GM21723 (cell line): Measurements from ENCODE around the gene BAIAP2.

Source experiments
- ATAC-seq: cut with Tn5 transposase; IDR thresholded peaks from one replicate; pipeline ENCODE4 v1.9.1; 2021; ENCODE audit warnings: mild to moderate bottlenecking, moderate library complexity; ENCODE audit not compliant: unreplicated experiment

BAIAP2 gene

DNA sequence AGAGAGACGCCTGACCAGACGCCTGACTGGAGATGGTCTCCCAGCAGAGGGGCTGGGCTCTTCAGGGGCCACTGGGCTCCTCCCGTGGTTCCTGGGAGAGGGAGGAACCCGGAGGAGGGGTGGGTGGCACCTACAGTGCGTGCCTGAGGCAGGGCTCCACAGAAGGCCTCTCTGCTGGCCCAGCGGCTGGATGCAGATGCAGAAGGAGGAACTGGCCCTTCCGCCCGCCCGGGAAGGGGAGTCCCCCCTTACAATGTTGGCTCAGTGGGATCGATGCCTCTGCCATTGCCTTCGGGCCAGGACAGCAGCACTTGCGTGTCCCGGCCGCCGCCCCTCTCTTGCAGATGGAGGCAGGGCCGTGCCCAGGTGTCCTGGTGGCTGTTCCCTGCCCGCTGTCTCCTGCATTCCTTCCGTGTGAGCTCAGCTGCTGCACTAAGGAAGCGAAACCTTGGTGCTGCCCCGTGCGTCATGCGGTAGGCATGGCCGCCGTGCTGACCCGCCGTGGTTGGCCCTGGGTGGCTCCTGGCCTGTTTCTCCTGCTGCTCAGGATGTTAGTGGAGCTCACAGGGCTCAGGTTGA, 15.1 kb downstream of the BAIAP2 start:
- no peak for ATAC-seq

DNA sequence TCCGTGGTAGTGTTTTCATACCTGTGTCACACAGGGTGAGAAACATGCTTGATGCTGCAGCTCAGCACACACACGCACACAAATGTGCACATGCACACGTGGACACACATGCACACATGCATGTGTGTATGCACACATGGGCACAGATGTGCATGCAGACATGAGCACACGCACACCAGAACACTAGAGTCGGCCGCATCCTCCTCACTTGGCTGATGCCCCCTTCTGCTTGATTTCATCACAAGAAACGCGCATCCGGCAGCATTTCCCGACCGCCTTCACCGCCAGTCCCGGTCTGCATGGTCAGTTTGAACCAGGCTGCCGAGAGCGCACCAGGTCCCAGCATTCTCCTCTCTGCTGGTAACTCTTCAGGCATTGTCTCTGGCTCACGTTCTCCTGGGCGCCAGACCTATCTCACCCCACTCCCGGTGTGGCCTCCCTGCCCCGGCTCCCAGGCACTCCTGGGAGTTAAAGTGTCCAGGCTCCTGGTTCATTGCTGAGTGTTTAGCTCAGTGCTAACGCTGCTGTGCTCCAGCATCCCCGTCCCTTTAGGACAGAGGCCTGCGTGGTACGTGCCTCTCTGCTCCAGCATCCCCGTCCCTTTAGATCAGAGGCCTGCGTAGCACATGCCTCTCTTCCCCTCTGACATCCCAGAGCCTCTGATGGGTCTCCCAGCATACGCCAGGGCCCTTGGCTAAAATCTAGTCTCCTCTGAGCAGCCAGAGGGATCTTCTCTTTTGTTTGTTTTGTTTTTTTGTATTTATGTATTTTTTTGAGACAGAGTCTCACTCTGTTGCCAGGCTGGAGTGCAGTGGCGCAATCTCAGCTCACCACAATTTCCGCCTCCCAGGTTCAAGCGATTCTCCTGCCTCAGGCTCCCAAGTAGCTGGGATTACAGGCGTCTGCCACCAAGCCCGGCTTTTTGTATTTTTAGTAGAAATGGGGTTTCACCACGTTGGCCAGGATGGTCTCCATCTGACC, 16.0 kb downstream of the BAIAP2 start:
- ATAC-seq, result no peak

DNA sequence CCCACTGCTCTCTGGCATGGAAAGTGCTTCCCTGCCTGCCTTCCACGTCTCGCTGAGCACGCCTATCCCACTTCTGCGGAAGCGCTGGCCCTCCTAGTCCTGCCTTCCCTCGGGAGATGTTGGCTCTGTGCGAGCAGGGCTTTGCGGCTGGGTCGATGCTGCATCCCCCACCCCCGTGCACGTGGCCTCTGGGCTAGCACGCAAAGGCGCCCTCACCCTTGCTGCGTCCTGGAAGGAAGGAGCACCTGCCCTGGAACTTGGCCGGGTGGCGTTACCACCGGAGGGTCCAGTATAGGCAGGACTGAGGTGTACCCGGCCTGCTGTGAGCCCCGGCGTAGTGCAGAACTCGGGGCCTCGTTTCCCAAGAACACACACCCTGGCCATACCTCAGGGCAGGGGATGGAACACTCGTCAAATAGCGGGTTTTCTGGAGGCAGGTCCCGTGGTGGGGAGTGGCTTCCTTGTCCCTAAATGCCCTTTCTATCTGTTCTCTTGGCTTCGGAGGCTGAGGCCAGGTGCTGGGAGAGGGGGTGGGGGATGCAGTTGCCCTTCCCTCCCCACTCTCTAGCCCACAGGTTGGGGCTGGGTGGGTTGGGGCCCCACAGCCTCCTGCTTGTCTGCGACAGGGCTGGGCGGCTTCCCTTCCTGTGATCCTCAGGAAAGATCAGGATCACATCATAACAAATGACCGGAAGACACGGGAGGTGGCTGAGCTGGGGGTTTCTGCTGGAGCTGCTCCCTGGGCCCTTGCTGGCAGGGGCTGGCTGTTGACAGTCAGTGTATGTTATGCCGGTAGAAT, 17.4 kb downstream of the BAIAP2 start:
- ATAC-seq, result no peak

DNA sequence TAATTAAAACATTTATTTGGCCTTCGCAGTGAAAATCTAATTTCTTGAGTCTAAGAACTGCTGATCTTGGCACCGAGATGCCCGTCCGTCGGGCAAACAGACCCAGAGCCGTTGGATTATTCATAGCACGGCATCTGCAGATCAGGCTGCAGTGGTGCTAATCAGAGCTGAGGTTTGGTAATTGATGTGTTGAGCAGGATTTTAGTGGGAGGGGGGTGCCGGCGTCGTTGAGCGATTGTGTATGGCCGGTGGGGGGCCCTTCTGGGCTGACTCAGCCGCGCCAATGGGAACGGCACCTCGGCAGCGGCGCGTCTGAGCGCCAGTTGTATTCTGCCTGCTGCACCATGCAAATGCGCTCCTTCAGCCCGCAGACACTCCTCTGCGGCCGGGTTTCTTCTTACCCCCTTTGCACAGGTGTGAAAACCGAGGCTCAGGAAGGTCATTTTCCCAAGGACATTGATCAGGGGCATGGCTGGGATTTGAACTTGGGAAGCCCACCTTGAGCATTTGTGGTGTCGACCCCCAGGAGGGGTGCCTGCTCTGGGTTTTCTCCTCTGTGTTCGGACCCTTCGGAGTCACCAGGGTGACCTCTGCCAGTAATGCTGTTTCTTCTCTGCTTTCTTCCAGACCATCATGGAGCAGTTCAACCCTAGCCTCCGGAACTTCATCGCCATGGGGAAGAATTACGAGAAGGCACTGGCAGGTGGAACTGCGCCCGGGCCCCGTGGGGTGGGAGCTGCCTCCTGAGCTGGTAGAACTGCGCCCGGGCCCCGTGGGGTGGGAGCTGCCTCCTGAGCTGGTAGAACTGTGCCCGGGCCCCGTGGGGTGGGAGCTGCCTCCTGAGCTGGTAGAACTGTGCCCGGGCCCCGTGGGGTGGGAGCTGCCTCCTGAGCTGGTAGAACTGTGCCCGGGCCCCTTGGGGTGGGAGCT, 18.4 kb downstream of the BAIAP2 start:
- no peak for ATAC-seq

DNA sequence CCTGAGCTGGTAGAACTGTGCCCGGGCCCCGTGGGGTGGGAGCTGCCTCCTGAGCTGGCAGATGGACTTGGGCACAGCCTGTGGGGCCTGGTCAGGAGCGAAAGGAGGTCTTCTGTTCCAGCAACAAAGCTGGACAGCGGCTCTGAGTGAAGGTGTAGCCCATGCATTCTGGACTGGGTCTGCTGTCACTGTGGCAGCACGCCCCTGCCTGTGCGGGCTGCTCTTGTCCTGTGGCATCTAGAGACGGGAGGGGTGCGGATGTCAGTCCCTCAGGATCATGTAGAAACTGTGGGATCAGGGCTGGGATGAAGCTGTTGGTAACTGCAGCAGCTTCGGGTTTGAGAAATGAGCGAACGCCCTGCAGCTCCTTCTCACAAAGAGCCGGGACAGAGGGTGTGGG, 19.4 kb downstream of the BAIAP2 start:
- ATAC-seq, result no peak

DNA sequence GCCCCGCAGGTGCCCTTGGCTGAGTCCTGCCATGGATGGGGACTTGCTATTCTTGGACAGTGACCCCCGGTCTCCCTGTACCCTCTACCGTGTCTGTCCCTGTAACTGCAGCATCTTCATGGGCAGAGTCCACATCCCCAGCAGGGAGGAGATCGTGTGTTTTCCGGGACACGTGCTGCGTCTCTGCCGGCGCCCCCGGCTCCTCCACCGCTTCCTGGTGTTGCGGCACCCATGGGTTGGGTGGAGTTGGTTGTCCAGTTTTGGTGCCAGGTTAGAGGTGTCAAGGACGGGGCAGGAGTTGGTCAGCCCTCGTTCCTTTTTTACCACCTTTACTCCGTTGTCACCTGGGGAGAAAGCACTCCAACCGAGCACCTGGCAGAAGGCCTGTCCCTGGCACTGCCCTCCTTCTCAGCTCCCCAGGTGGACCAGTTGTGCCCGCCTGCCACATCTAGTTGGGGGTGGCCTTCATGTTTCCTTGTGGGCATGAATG, 20.0 kb downstream of the BAIAP2 start:
- ATAC-seq, result no peak

GRCh38 chr17:81056312-81056711, 21.4 kb downstream of the BAIAP2 start:
- no peak for ATAC-seq

DNA sequence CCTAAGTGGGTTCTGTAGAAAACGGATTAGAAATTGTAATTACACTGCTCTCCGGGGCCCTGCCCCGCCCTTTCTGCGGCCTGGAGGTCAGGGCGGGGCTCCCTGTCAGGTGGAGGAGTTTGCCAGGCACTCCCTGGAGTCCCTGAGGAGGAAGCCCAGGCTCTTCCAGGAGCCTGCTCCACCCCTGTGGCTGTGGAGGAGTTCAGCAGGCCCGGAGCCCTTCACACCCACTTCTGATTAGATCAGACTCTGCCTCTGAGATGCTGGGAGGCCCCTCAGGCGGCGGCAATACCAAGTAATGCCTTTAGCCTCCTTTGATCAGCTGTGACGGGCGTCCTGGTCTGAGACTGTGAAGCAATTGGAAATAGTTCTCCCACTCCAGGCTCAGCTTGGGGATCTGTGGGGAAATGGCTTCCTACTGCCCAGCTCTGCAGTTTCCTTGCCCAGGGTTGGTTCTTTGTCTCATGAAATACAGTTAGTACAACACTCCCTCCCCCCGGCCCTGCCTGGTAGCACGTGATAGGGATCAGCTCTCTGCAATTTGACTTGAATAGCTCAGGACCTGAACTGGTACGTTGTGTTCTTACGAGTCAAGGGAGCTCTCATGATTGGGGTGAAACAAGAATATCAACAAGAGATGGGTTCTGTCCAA, 22.3 kb downstream of the BAIAP2 start:
- ATAC-seq, result no peak

DNA sequence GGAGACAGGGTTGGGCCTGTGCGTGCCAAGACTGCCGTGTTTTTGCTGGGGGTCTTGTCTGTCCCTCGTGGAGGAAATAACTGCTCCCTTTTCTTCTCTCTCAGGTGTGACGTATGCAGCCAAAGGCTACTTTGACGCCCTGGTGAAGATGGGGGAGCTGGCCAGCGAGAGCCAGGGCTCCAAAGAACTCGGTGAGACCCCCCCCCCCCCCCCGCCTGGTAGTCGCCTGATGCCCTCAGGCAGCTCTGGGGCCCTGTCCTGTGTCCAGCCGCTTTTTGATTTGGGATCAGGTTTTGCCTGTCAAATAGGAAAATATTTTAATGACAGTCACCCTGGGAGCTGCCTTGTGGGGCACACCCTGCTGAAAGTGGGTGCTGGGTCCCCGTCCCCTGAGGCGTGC, 22.8 kb downstream of the BAIAP2 start:
- no peak for ATAC-seq

DNA sequence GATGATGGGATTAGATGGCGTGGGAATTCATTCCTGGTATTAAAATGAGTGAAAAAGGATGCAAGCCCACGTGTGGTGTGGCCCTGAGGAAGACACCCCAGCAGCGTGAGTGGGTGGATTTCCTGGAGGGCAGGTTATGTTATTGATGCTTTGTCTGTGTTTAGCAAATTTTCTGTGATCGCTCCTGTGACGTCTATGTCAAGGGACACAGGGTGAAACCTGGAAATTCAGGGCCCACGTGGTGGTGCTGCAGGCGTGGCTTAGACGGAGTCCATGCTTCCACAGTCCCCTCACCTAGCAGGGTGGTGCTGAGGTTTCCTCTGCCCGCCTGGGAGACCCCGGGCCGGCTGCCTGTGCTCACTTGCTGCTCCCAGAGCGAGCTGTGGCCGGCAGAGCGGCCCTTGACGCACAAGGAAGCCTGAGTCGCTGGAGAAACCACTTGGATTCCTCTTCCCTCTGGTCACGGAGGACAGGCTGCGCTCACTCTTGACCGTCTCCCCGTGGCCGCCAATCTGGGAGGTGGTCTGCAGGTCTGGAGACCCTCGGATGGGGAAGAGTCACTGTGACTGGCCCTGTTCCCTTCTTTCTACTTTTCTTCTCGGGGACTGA, 23.4 kb downstream of the BAIAP2 start:
- no peak for ATAC-seq

- no peak for ATAC-seq
Measured at GRCh38 chr17:81059026-81059425, 24.1 kb downstream of the BAIAP2 start.

- no peak for ATAC-seq
Measured at GRCh38 chr17:81060416-81060815, 25.5 kb downstream of the BAIAP2 start.

DNA sequence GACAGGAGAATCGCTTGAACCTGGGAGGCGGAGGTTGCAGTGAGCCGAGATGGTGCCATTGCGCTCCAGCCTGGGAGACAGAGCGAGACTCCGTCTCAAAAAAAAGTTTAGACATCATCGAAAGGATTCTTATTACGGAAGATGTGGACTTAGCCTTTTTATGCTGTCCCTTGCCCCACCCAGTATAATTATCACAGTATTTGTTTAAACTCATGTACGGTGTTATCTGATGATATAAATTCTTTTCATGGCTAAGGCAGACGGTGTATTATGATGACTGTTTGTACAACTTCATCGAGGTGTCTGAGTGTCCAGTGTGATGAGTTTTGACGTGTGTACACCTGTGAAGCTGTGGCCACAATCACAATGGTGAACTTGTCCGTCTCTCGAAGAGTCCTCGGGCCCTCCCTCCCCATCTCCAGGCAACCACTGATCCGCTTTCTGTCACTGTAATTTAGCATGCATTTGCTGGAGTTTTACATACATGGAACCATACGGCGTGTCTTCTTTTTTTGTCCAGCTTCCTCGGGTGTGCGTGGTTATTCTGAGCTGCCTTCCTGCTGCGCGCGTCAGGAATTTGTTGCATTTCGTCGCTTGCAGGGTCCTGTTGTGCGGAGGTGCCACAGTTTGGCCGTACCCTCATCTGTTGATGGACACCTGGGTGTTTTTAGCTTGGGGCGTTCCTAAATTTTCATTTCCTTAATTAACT, 26.2 kb downstream of the BAIAP2 start:
- no peak for ATAC-seq

- ATAC-seq, result no peak
Measured at GRCh38 chr17:81062014-81062780, 27.2 kb downstream of the BAIAP2 start.

GRCh38 chr17:81063106-81064093, 28.4 kb downstream of the BAIAP2 start:
- ATAC-seq, result no peak

DNA sequence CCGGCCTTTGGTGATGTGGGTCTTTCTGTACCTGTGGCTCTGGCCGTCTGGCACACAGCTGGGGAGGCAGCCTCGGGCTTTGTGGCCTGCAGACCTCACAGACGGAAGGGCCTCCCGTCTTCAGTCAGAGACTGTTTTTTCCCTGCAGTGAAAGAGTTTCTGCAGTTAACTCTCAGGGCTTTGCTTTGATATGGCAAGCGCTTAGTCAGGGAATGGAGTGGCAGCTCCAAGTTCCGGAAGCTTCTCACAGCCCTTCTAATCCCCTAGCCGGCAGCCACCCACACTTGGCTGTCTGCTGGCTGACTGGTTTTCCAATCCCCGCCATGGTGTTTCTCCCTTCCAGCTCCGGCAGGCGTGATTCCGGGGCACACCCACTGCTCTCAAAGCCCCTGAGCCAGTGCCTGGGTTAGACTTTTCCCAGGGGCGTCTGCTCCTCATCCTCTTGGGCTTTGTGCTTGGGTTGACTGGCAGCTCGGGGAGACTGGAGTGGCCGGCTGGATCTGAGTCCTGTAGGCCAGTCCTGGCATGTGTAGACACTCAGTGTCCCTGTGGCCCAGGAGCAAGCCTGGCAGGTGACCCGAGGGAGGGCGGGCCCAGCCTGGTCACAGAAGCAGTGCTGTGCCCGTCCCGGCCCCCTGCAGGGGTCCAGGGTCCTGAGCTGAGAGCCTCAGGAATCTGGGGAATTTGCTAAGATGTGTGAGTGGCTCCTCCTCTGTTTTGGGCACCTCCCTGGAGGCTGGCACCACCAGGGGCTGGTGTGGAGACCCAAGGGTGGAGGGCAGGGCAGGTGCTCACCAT, 29.9 kb downstream of the BAIAP2 start:
- no peak for ATAC-seq
